Esophagus muscularis mucosa (tissue), 4 donors: ENCODE data around the gene RHOG. TPM values are rescaled to one million over a fixed set of nuclear protein-coding genes. Genes with fewer than 3 reads are reported as not detected.
"Not testable (repeated sequence)": the region's sequence is repeated elsewhere in the genome, so short reads cannot be mapped to it uniquely, and the experiment has no call there.

Source experiments
- DNase-seq: peaks from one replicate; pipeline ENCODE4 v3.0.0-alpha.2; 2017; ENCODE audit errors: extremely low spot score
- H3K27ac ChIP-seq, 4 donors: fragments of 200-600 bp; sonication (generic); replicated peaks in 1 of 4; 1 replicate in 3 of 4; 2 replicates in 1 of 4; pipeline ENCODE4 v1.5.1; 2016 to 2019; ENCODE audit warnings: mild to moderate bottlenecking in 1 of 4
- H3K27me3 ChIP-seq, 4 donors: fragments of 200-600 bp; sonication (generic); one replicate each; pipeline versions ENCODE4 v1.5.1 to v1.6.0; 2016 to 2019
- H3K36me3 ChIP-seq, 4 donors: fragments of 200-600 bp; sonication (generic); one replicate each; pipeline ENCODE4 v1.5.1; 2016 to 2019
- H3K4me1 ChIP-seq, 4 donors: fragments of 200-600 bp; sonication (generic); one replicate each; pipeline ENCODE4 v1.5.1; 2016 to 2019
- H3K4me3 ChIP-seq, 4 donors: fragments of 200-600 bp; sonication (generic); 1 replicate in 2 of 4; 2 replicates in 2 of 4; pipeline ENCODE4 v1.5.1; 2016 to 2019; ENCODE audit warnings: mild to moderate bottlenecking in 4 of 4, moderate library complexity in 1 of 4
- H3K9me3 ChIP-seq, 4 donors: fragments of 200-600 bp; sonication (generic); 1 replicate in 3 of 4; 2 replicates in 1 of 4; pipeline ENCODE4 v1.5.1; 2016 to 2019
- CTCF ChIP-seq, 3 experiments: fragments of 200-600 bp in 2 of 3; fragments of 450-650 bp in 1 of 3; sonication (generic) in 2 of 3; IDR thresholded peaks; one replicate each; pipeline ENCODE4 v1.5.1; 2017 to 2019; ENCODE audit warnings: antibody characterized with exemption in 3 of 3, mild to moderate bottlenecking in 2 of 3, moderate library complexity in 1 of 3
- EP300 ChIP-seq: sonication (generic); formaldehyde crosslinking; IDR thresholded peaks from one replicate; pipeline ENCODE4 v1.6.1; 2017; ENCODE audit warnings: antibody characterized with exemption
- POLR2A ChIP-seq: fragments of 450-650 bp; IDR thresholded peaks from one replicate; pipeline ENCODE4 v1.6.1; 2017; ENCODE audit warnings: antibody characterized with exemption, moderate library complexity, mild to moderate bottlenecking, low read depth
- POLR2AphosphoS5 ChIP-seq, 2 donors: sonication (generic); formaldehyde crosslinking; IDR thresholded peaks; one replicate each; pipeline ENCODE4 v1.6.1; 2017; ENCODE audit warnings: antibody characterized with exemption in 2 of 2
- WGBS: methylation state at CpG from one replicate; pipeline ENCODE4 v1.1.5; 2018; 5-methylcytosine and 5-hydroxymethylcytosine counted together
- intact Hi-C: fragments of 100-400 bp; cut with DNase I; formaldehyde crosslinking; loops from one replicate; pipeline ENCODE4 v1.15.1; 2023
- total RNA-seq, 4 donors: library from RNA; depleted of rRNA; stranded (reverse); fragments of >200 nt; gene quantifications; one replicate each; pipeline versions ENCODE4 v1.1.0 to v1.2.1, GENCODE V29; 2016

The RHOG gene
- total RNA-seq, 4 donors from 2014 or later = 53.6 to 75.5 (median 59.4) TPM

- peak overlapping the region; percentile 93 to 99 (median 96) for H3K27ac ChIP-seq
- no peak for TF ChIP-seq CTCF (IDR thresholded peaks at IDR 0.05)
- no peak for TF ChIP-seq EP300
- TF ChIP-seq POLR2AphosphoS5 (IDR thresholded peaks at IDR 0.05) = no peak
- no peak for TF ChIP-seq POLR2A
These were observed 45.4 kb downstream of the RHOG start for GRCh38 chr11:3795131-3796001.

GRCh38 chr11:3794387-3794786 is 46.4 kb downstream of the RHOG start:
- Histone ChIP-seq H3K36me3 (peaks cover 8 to 39% (median 28%) of the 10 kb centered on the region in 4 donors), H3K4me1 (peaks cover 15 to 59% (median 55%) of the 10 kb centered on the region in 4 donors)
- H3K27me3 ChIP-seq, H3K4me3 ChIP-seq, H3K9me3 ChIP-seq, H3K27ac ChIP-seq, intact Hi-C loops, DNase-seq: not testable (repeated sequence)
- 95% methylated on average over 10 of the region's 10 CpGs for WGBS

More at GRCh38 chr11:3795131-3796001, 45.4 kb downstream of the RHOG start:
- no peaks in the 10 kb centered on the region for H3K27me3 ChIP-seq
- intact Hi-C loops = loop anchor here (5.0 kb wide), 1 partner anchor 42 kb away; no protein-coding TSS in a partner anchor
- H3K4me1 ChIP-seq = peaks cover 15 to 49% (median 46%) of the 10 kb centered on the region in 4 donors
- no peaks in the 10 kb centered on the region for H3K9me3 ChIP-seq
- H3K36me3 ChIP-seq = peaks cover 8 to 39% (median 28%) of the 10 kb centered on the region in 4 donors
- no peak for DNase-seq
- peak overlapping the region; percentile 77 to 95 (median 90) for H3K4me3 ChIP-seq
- whole genome bisulfite sequencing = 72% methylated on average over 8 of the region's 8 CpGs

DNA sequence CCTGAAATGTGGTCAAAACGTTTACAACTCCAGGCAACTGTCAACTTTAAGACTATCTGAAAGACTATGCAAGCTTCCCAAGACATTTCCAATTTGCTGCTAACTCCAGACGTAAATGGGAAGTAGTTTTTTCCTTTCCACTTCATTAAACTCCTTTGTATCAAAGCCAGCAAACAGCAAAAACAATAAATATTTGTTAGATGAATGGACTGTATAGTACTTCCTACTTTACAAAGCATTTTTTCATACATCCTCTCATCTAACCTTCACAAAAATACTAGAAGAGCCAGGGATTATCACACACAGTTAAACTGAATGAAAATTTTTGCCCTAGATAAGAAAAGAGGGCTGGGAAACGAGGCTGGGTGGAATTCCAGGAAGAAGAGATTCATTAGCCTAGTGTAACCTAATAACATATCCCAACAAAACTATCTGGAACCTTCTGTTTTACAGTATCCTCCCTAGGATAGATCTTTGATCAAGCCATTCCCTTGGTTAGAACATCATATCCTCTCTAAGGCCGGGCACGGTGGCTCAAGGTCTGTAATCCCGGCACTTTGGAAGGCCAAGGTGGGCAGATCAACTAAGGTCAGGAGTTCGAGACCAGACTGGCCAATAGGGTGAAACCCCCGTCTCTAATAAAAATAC is 53.9 kb downstream of the RHOG start:
- peak overlapping the region in 1 of 4 donors; percentile 27 for H3K27ac ChIP-seq
- H3K4me1 ChIP-seq = peaks cover 6 to 73% (median 66%) of the 10 kb centered on the region in 4 donors
- H3K9me3 ChIP-seq = no peaks in the 10 kb centered on the region
- H3K4me3 ChIP-seq = no peak overlapping the region
- DNase-seq = no peak
- no peaks in the 10 kb centered on the region for H3K27me3 ChIP-seq
- TF ChIP-seq POLR2AphosphoS5 (IDR thresholded peaks at IDR 0.05) (no peak), CTCF (IDR thresholded peaks at IDR 0.05) (no peak), POLR2A (no peak)
- H3K36me3 ChIP-seq = peaks cover 0 to 25% (median 9%) of the 10 kb centered on the region in 4 donors
- 64% methylated on average over 8 of the region's 8 CpGs for WGBS
- intact Hi-C loops = no loop called here

- Histone ChIP-seq H3K4me1 (peaks cover 6 to 63% (median 59%) of the 10 kb centered on the region in 4 donors), H3K4me3 (no peak overlapping the region), H3K27me3 (no peaks in the 10 kb centered on the region), H3K36me3 (peaks cover 18 to 34% (median 21%) of the 10 kb centered on the region in 4 donors), H3K9me3 (no peaks in the 10 kb centered on the region), H3K27ac (no peak overlapping the region)
- TF ChIP-seq POLR2AphosphoS5 (IDR thresholded peaks at IDR 0.05) (no peak), CTCF (IDR thresholded peaks at IDR 0.05) (no peak), POLR2A (no peak), EP300 (no peak)
- WGBS = 77% methylated on average over 4 of the region's 4 CpGs
- no peak for DNase-seq
- intact Hi-C loops = no loop called here
These were observed 57.1 kb downstream of the RHOG start for GRCh38 chr11:3783611-3784010.

GRCh38 chr11:3782963-3783362 is 57.8 kb downstream of the RHOG start:
- DNase-seq = no peak
- H3K4me1 ChIP-seq = peaks cover 6 to 57% (median 52%) of the 10 kb centered on the region in 4 donors
- 91% methylated on average over 5 of the region's 5 CpGs for WGBS
- intact Hi-C loops = no loop called here
- H3K27me3 ChIP-seq = no peaks in the 10 kb centered on the region
- no peak overlapping the region for H3K27ac ChIP-seq
- TF ChIP-seq POLR2A (no peak), CTCF (IDR thresholded peaks at IDR 0.05) (no peak), EP300 (no peak), POLR2AphosphoS5 (IDR thresholded peaks at IDR 0.05) (no peak)
- no peaks in the 10 kb centered on the region for H3K9me3 ChIP-seq
- H3K36me3 ChIP-seq = peaks cover 24 to 40% (median 28%) of the 10 kb centered on the region in 4 donors
- no peak overlapping the region for H3K4me3 ChIP-seq
